ENCODE data around the gene TLE1. TPM values are rescaled to one million over a fixed set of nuclear protein-coding genes. Genes with fewer than 3 reads are reported as not detected.

TLE1 gene
- total RNA-seq (2021), result 93.2 to 97.7 TPM (median 93.9 TPM) in 3 replicates
- Bru-seq, nascent RNA, result percentile 92 among the genes with signal in this experiment
- long read RNA-seq, experiment 1, partial matches to known transcripts, result 242 of 743 reads
- long read RNA-seq, experiment 1, other reads (novel, unspliced or antisense), result 499 of 743 reads
- long read RNA-seq, experiment 2, partial matches to known transcripts, result 59 of 123 reads
- long read RNA-seq, experiment 2, other reads (novel, unspliced or antisense), result 64 of 123 reads
- long read RNA-seq, experiment 3, partial matches to known transcripts, result 2 of 6 reads
- long read RNA-seq, experiment 3, other reads (novel, unspliced or antisense), result 4 of 6 reads

GRCh38 chr9:81689343-81690175, at the start of gene TLE1:
TSS of gene TLE1 (minus strand) at chr9:81689547. CDS start at chr9:81688240, 1,307 bp downstream.
- Mint-ChIP-seq H3K4me3 (peak within 1 kb of the TSS; percentile 98), H3K27ac (peak within 1 kb of the TSS; percentile 99), H3K4me1 (peaks cover 39% of the 10 kb centered on the region), H3K27me3 (ENCODE audit: low read depth) (peaks cover 14% of the 10 kb centered on the region), H3K9me3 (no peaks in the 10 kb centered on the region), H3K36me3 (peaks cover 2% of the 10 kb centered on the region; the same call in 1 of the 2 replicates)
- ChIA-PET POLR2A (interaction anchor here (0.5 to 1.0 kb wide), 4 partner anchors 50 to 89 kb away, joined by 3 to 4 read pairs (median 4); no protein-coding TSS in a partner anchor), CTCF (interaction anchor here (0.6 to 1.6 kb wide), 2 partner anchors 16 to 917 kb away, joined by 3 to 4 read pairs; no protein-coding TSS in a partner anchor)
- ATAC-seq (peak; percentile 85), DNase-seq (ENCODE audit: low spot score) (peak; percentile 100)
- peak; percentile 39; the same call in 1 of the 2 replicates for TF ChIP-seq TP53 (CRISPR knock-in tag; IDR thresholded peaks at IDR 0.05)
- peak; percentile 79 for TF ChIP-seq SP1 (CRISPR knock-in tag; conservative IDR thresholded peaks at IDR 0.05)
- peak; percentile 27; the same call in 1 of the 2 replicates for TF ChIP-seq ESRRA (CRISPR knock-in tag; IDR thresholded peaks at IDR 0.05; ENCODE audit: borderline replicate concordance)
- 0 out of 2 replicates have a peak, but pooled peaks have one; percentile 32 for TF ChIP-seq ATF1 (CRISPR knock-in tag; IDR thresholded peaks at IDR 0.05)
- TF ChIP-seq ZNF416 (CRISPR knock-in tag; IDR thresholded peaks at IDR 0.05), result 0 out of 2 replicates have a peak, but pooled peaks have one; percentile 22
- peak; percentile 81 for TF ChIP-seq AFF4 (CRISPR knock-in tag; IDR thresholded peaks at IDR 0.05; ENCODE audit: borderline replicate concordance)
- TF ChIP-seq ZNF121 (CRISPR knock-in tag; IDR thresholded peaks at IDR 0.05), result no peak
- TF ChIP-seq TEAD1 (CRISPR knock-in tag; IDR thresholded peaks at IDR 0.05), result peak; percentile 23; the same call in 1 of the 2 replicates
- peak; percentile 77 for TF ChIP-seq HMGXB4 (CRISPR knock-in tag; IDR thresholded peaks at IDR 0.05)
- 0 out of 2 replicates have a peak, but pooled peaks have one; percentile 45 for TF ChIP-seq ZBTB43 (CRISPR knock-in tag; IDR thresholded peaks at IDR 0.05)
- TF ChIP-seq MAX (CRISPR knock-in tag; IDR thresholded peaks at IDR 0.05), result peak; percentile 70; the same call in 1 of the 2 replicates
- no peak for TF ChIP-seq RORB (CRISPR knock-in tag; IDR thresholded peaks at IDR 0.05)
- no peak for TF ChIP-seq PRRX2 (CRISPR knock-in tag; IDR thresholded peaks at IDR 0.05)
- TF ChIP-seq KAT7 (CRISPR knock-in tag; IDR thresholded peaks at IDR 0.05; ENCODE audit: borderline replicate concordance), result no peak
- no peak for TF ChIP-seq TEAD4 (CRISPR knock-in tag; IDR thresholded peaks at IDR 0.05)
- 0 out of 2 replicates have a peak, but pooled peaks have one; percentile 54 for TF ChIP-seq E2F5 (CRISPR knock-in tag; IDR thresholded peaks at IDR 0.05)
- 0 out of 2 replicates have a peak, but pooled peaks have one; percentile 34 for TF ChIP-seq RELA (CRISPR knock-in tag; IDR thresholded peaks at IDR 0.05; ENCODE audit: borderline replicate concordance)
- peak; percentile 60 for TF ChIP-seq GABPB1 (CRISPR knock-in tag; IDR thresholded peaks at IDR 0.05)
- TF ChIP-seq FOXP4 (CRISPR knock-in tag; IDR thresholded peaks at IDR 0.05), result peak; percentile 77; the same call in 1 of the 2 replicates
- no peak; the same call in 1 of the 2 replicates for TF ChIP-seq ARID4B (CRISPR knock-in tag; IDR thresholded peaks at IDR 0.05; ENCODE audit: borderline replicate concordance)
